Endodermal cell (in vitro differentiated cells): ENCODE results near the gene MLXIP. TPM values are rescaled to one million over a fixed set of nuclear protein-coding genes. Genes with fewer than 3 reads are reported as not detected.
A peak's percentile ranks its signal among the peaks of the same experiment; 100 is the strongest.

ENCODE experiments used
- DNase-seq: peaks from one replicate; pipeline ENCODE4 v3.0.0-alpha.2; 2017
- H3K27ac ChIP-seq: 2 replicates; pipeline ENCODE4 v1.5.1; 2013; ENCODE audit warnings: mild to moderate bottlenecking, low read depth, low read length, moderate library complexity
- H3K27me3 ChIP-seq: 2 replicates; pipeline ENCODE4 v1.6.1; 2013; ENCODE audit warnings: mild to moderate bottlenecking, low read length, moderate library complexity; ENCODE audit not compliant: insufficient read depth, control insufficient read depth, poor library complexity, severe bottlenecking
- H3K36me3 ChIP-seq: 2 replicates; pipeline ENCODE4 v1.7.0; 2013; ENCODE audit warnings: mild to moderate bottlenecking, low read length, moderate library complexity; ENCODE audit not compliant: control insufficient read depth, insufficient read depth
- H3K4me1 ChIP-seq: one replicate; pipeline ENCODE4 v1.7.0; 2013; ENCODE audit warnings: low read length; ENCODE audit not compliant: control insufficient read depth, insufficient read depth
- H3K4me3 ChIP-seq: 2 replicates; pipeline ENCODE4 v1.5.1; 2013; ENCODE audit warnings: mild to moderate bottlenecking, low read length, moderate library complexity
- H3K9ac ChIP-seq: 2 replicates; pipeline ENCODE4 v1.6.1; 2013; ENCODE audit warnings: mild to moderate bottlenecking, low read length, moderate library complexity; ENCODE audit not compliant: poor library complexity, severe bottlenecking; ENCODE audit errors: extremely low read depth
- H3K9me3 ChIP-seq: 2 replicates; pipeline ENCODE4 v1.6.1; 2013; ENCODE audit warnings: mild to moderate bottlenecking, low read length, moderate library complexity; ENCODE audit not compliant: control insufficient read depth
- H3K27ac Mint-ChIP-seq: 2 replicates; pipeline ENCODE4 v1.8.0; 2020; ENCODE audit warnings: mixed read lengths
- H3K27me3 Mint-ChIP-seq: 2 replicates; pipeline ENCODE4 v1.8.0; 2021; ENCODE audit warnings: mild to moderate bottlenecking, mixed read lengths; ENCODE audit not compliant: insufficient read depth
- H3K36me3 Mint-ChIP-seq: 2 replicates; pipeline ENCODE4 v1.8.0; 2020; ENCODE audit warnings: low read depth, mixed read lengths
- H3K4me1 Mint-ChIP-seq: 2 replicates; pipeline ENCODE4 v1.8.0; 2020; ENCODE audit warnings: mixed read lengths
- H3K4me3 Mint-ChIP-seq: 2 replicates; pipeline ENCODE4 v1.8.0; 2020; ENCODE audit warnings: mild to moderate bottlenecking, moderate library complexity, mixed read lengths
- H3K9me3 Mint-ChIP-seq: 2 replicates; pipeline ENCODE4 v1.8.0; 2020; ENCODE audit warnings: mild to moderate bottlenecking, mixed read lengths
- CTCF ChIP-seq: fragments of 200-600 bp; sonication (generic); conservative IDR thresholded peaks from 2 replicates; pipeline ENCODE4 v1.5.0; 2021; ENCODE audit warnings: antibody characterized with exemption, mild to moderate bottlenecking
- WGBS, 2 experiments: methylation state at CpG; one replicate each; pipeline versions ENCODE4 v1.1.5 to v1.1.7; 2013; ENCODE audit warnings: missing lambda C conversion rate in 2 of 2, mixed read lengths in 1 of 2; ENCODE audit not compliant: insufficient coverage in 1 of 2, insufficient read length in 1 of 2; 5-methylcytosine and 5-hydroxymethylcytosine counted together
- total RNA-seq, 2 donors: library from RNA; stranded (reverse); fragmentation: NEBNext Ultra II Directional in 1 of 2; extraction: Animal tissue kit (Norgen Biotek cat#: 25700) in 1 of 2; gene quantifications; 2 replicates in 1 of 2; 3 replicates in 1 of 2; pipeline ENCODE4 v1.2.1, GENCODE V29; 2021

Gene MLXIP
- total RNA-seq, 2 donors from 2014 or later, result 27.4 to 32.2 TPM

GRCh38 chr12:122063694-122064024, 14.9 kb upstream of the MLXIP start:
- no peaks in the 10 kb centered on the region for H3K9me3 ChIP-seq
- H3K36me3 ChIP-seq, result peaks cover 13% of the 10 kb centered on the region
- peak overlapping the region; percentile 51 for H3K4me3 Mint-ChIP-seq
- DNase-seq, result no peak
- peaks cover 33% of the 10 kb centered on the region for H3K36me3 Mint-ChIP-seq
- peak overlapping the region; percentile 81 for H3K27ac ChIP-seq
- no peak overlapping the region for H3K9ac ChIP-seq
- peak overlapping the region; percentile 69 for H3K27ac Mint-ChIP-seq
- no peaks in the 10 kb centered on the region for H3K27me3 ChIP-seq
- peaks cover 19% of the 10 kb centered on the region for H3K4me1 Mint-ChIP-seq
- 65 to 66% methylated on average over 5 to 6 of the region's 6 CpGs for WGBS, 2 experiments
- no peaks in the 10 kb centered on the region for H3K9me3 Mint-ChIP-seq
- TF ChIP-seq CTCF, result no peak
- H3K27me3 Mint-ChIP-seq, result no peaks in the 10 kb centered on the region
- no peak overlapping the region for H3K4me3 ChIP-seq
- H3K4me1 ChIP-seq, result peaks cover 10% of the 10 kb centered on the region

- Mint-ChIP-seq H3K27ac (peak overlapping the region; percentile 81), H3K4me3 (peak overlapping the region; percentile 51), H3K27me3 (no peaks in the 10 kb centered on the region), H3K4me1 (peaks cover 19% of the 10 kb centered on the region), H3K9me3 (no peaks in the 10 kb centered on the region), H3K36me3 (peaks cover 28% of the 10 kb centered on the region)
- DNase-seq, result peak; percentile 100
- no peaks in the 10 kb centered on the region for H3K9me3 ChIP-seq
- peaks cover 10% of the 10 kb centered on the region for H3K4me1 ChIP-seq
- H3K4me3 ChIP-seq, result peak overlapping the region; percentile 57
- no peak overlapping the region for H3K9ac ChIP-seq
- peak overlapping the region; percentile 26 for H3K27ac ChIP-seq
- no peaks in the 10 kb centered on the region for H3K27me3 ChIP-seq
- WGBS, 2 experiments, result 54 to 68% methylated on average over 12 to 14 of the region's 14 CpGs
- peaks cover 8% of the 10 kb centered on the region for H3K36me3 ChIP-seq
- TF ChIP-seq CTCF, result peak; percentile 78
Measured at GRCh38 chr12:122064025-122064777, 14.4 kb upstream of the MLXIP start.

GRCh38 chr12:122064780-122065588, 13.6 kb upstream of the MLXIP start:
- Histone ChIP-seq H3K27ac (peak overlapping the region; percentile 78), H3K4me1 (peaks cover 10% of the 10 kb centered on the region), H3K9me3 (no peaks in the 10 kb centered on the region), H3K27me3 (no peaks in the 10 kb centered on the region), H3K9ac (no peak overlapping the region), H3K4me3 (peak overlapping the region; percentile 57), H3K36me3 (peaks cover 5% of the 10 kb centered on the region)
- peak; percentile 90 for DNase-seq
- Mint-ChIP-seq H3K27ac (peak overlapping the region; percentile 81), H3K27me3 (no peaks in the 10 kb centered on the region), H3K36me3 (peaks cover 29% of the 10 kb centered on the region), H3K4me1 (peaks cover 19% of the 10 kb centered on the region), H3K9me3 (no peaks in the 10 kb centered on the region), H3K4me3 (peak overlapping the region; percentile 51)
- 63 to 78% methylated on average over 16 of the region's 16 CpGs for WGBS, 2 experiments
- no peak for TF ChIP-seq CTCF
